Amniotic stem cell (primary cell): Measurements from ENCODE around the gene YIPF2.
"Not testable (repeated sequence)": the region's sequence is repeated elsewhere in the genome, so short reads cannot be mapped to it uniquely, and the experiment has no call there.

Experiments
- DNase-seq: peaks from one replicate; lab custom pipeline; 2025; lab: John Stamatoyannopoulos, UW

The YIPF2 gene

GRCh38 chr19:10908380-10908960 is 20.0 kb downstream of the YIPF2 start:
- DNase-seq, result no peak

GRCh38 chr19:10907925-10908324 is 20.5 kb downstream of the YIPF2 start:
- DNase-seq, result no peak

GRCh38 chr19:10899151-10899653 is 29.2 kb downstream of the YIPF2 start:
- no peak for DNase-seq

- no peak for DNase-seq
Measured at GRCh38 chr19:10898633-10899032, 29.8 kb downstream of the YIPF2 start.

GRCh38 chr19:10896851-10897526 is 31.4 kb downstream of the YIPF2 start:
- no peak for DNase-seq

- DNase-seq, result no peak
Measured at GRCh38 chr19:10895920-10896319, 32.5 kb downstream of the YIPF2 start.

- DNase-seq, result no peak
Measured at GRCh38 chr19:10895363-10895762, 33.1 kb downstream of the YIPF2 start.

- no peak for DNase-seq
Measured at GRCh38 chr19:10894911-10895213, 33.6 kb downstream of the YIPF2 start.

- no peak for DNase-seq
Measured at GRCh38 chr19:10892256-10892655, 36.2 kb downstream of the YIPF2 start.

GRCh38 chr19:10891405-10892086 is 36.9 kb downstream of the YIPF2 start:
- DNase-seq, result no peak

GRCh38 chr19:10889880-10890279 is 38.6 kb downstream of the YIPF2 start:
- DNase-seq, result no peak

- no peak for DNase-seq
Measured at GRCh38 chr19:10888421-10888866, 40.0 kb downstream of the YIPF2 start.

GRCh38 chr19:10887616-10888367 is 40.6 kb downstream of the YIPF2 start:
- no peak for DNase-seq

GRCh38 chr19:10885201-10886169 is 43.0 kb downstream of the YIPF2 start:
- DNase-seq, result no peak

GRCh38 chr19:10884274-10884673 is 44.2 kb downstream of the YIPF2 start:
- peak; percentile 78 for DNase-seq

GRCh38 chr19:10882108-10882457 is 46.4 kb downstream of the YIPF2 start:
- no peak for DNase-seq

GRCh38 chr19:10881403-10882107 is 46.9 kb downstream of the YIPF2 start:
- no peak for DNase-seq

GRCh38 chr19:10878253-10878652 is 50.2 kb downstream of the YIPF2 start:
- DNase-seq, result no peak

GRCh38 chr19:10877608-10878007 is 50.8 kb downstream of the YIPF2 start:
- DNase-seq, result not testable (repeated sequence)

GRCh38 chr19:10876459-10877240 is 51.8 kb downstream of the YIPF2 start:
- DNase-seq, result no peak
